NK-92 (cell line): ENCODE data around the gene RAVER2.
"Not testable (repeated sequence)": the region's sequence is repeated elsewhere in the genome, so short reads cannot be mapped to it uniquely, and the experiment has no call there.

Experiments used
- DNase-seq: peaks from one replicate; lab custom pipeline; 2025; ENCODE audit not compliant: unreplicated experiment; lab: John Stamatoyannopoulos, UW

Gene RAVER2

GRCh38 chr1:64745986-64746940 lies 1.4 kb downstream of the RAVER2 start:
- DNase-seq: no peak

- DNase-seq: no peak
Measured at GRCh38 chr1:64748222-64748621, 3.3 kb downstream of the RAVER2 start.

GRCh38 chr1:64748706-64749105 lies 3.8 kb downstream of the RAVER2 start:
- no peak for DNase-seq

- no peak for DNase-seq
Measured at GRCh38 chr1:64750092-64750491, 5.2 kb downstream of the RAVER2 start.

GRCh38 chr1:64750875-64751274 lies 6.0 kb downstream of the RAVER2 start:
- no peak for DNase-seq

DNA sequence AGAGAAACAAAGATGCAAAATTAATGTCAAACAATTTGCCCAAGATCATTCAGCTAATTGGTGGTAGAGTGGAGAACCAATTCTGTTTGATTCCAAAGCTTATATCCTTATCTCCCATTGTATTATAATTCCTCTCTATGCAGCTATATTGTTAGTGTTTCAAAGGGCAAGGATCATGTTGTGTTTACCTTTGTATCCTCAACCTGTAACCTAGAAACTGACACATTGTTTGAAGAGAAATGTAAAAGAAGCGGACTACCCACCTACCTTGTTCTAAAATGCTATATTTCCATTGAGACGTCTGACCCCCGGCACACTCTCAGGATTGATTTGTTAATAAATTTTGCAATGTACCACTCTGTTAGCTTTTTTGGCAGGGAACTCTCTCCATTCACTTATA lies 9.3 kb downstream of the RAVER2 start:
- no peak for DNase-seq

GRCh38 chr1:64755361-64755760 lies 10.5 kb downstream of the RAVER2 start:
- DNase-seq: no peak

DNA sequence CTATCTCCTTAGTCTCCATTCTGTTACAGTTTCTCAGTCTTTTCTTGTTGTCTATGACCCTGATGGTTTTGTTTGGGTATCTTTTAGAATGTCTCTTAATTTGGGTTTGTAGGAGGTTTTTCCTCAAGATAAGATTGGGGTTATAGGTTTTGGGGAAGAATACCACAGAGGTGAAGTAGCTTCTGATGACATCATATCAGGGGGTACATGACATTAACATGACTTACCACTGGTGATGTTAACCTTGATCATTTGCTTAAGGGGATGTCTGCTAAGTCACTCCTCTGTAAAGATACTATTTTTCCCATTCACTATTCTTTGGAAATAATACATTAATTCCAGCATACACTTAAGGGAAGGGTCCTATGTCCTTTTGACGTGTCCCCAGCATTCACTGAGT lies 11.9 kb downstream of the RAVER2 start:
- no peak for DNase-seq

DNA sequence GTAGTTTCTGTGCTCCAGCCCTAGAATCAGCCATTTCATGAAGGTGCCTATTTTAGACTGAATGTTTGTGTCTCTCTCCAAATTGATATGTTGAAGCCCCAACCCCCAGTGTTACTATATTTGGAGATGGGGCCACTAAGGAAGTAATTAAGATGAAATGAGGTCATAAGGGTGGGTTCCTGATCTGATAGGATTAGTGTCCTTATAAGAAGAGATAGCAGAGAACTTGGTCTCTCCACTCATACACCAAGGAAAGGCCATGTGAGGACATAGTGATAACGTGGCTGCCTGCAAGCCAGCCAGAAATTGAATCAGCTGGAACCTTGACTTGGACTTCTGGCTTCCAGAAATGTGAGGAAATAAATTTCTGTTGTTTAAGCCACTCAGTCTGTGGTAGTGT lies 12.3 kb downstream of the RAVER2 start:
- DNase-seq: no peak

GRCh38 chr1:64758233-64758632 lies 13.4 kb downstream of the RAVER2 start:
- no peak for DNase-seq

DNA sequence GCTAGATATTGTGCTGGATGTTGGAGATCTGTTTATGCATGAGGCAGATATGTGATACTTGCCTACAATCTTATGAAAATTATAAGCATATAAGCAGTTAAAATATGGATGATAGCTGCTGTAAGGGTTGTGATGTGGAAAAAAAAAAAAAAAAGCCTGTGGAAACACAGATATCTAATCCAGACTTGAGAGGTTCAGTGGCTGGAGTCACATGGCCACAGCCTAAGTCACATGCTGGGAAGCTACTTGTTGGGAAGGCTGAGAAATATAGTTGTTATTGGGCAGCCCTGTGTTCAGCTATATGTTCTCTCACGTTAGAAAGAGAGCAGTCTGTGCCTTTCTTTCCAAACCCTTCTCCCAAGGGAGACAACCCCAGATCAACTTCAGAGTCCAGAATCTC lies 15.1 kb downstream of the RAVER2 start:
- no peak for DNase-seq

GRCh38 chr1:64765012-64765411 lies 20.1 kb downstream of the RAVER2 start:
- DNase-seq: no peak

DNA sequence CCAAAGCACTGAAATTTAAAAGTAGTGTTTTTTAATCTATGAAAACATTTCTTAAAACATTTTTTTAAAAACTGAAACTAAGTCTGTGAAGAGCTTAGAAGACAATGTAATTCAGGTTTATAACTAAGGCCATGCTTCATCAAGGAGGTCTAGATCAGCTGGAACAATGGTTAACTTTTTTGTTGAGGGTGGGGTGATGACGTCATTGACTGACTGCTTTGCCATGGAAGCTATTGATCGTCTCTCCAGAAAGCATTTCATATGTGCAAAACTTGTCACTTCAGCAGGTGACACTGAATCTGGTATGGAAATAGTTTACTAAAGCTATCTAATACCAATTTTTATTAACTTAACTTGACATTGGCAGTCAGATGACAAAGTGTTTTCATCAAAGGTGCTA lies 21.0 kb downstream of the RAVER2 start:
- no peak for DNase-seq

- DNase-seq: no peak
Measured at GRCh38 chr1:64766429-64766828, 21.6 kb downstream of the RAVER2 start.

- no peak for DNase-seq
Measured at GRCh38 chr1:64769482-64769881, 24.6 kb downstream of the RAVER2 start.

- DNase-seq: no peak
Measured at GRCh38 chr1:64769971-64770370, 25.1 kb downstream of the RAVER2 start.

DNA sequence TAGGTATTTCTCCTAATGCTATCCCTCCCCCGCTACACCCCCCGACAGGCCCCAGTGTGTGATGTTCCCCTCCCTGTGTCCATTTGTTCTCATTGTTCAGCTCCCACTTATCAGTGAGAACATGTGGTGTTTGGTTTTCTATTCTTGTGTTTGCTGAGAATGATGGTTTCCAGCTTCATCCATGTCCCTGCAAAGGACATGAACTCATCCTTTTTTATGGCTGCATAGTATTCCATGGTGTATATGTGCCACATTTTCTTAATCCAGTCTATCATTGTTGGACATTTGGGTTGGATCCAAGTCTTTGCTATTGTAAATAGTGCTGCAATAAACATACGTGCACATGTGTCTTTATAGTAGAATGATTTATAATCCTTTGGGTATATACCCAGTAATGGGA lies 28.4 kb downstream of the RAVER2 start:
- not testable (repeated sequence) for DNase-seq

DNA sequence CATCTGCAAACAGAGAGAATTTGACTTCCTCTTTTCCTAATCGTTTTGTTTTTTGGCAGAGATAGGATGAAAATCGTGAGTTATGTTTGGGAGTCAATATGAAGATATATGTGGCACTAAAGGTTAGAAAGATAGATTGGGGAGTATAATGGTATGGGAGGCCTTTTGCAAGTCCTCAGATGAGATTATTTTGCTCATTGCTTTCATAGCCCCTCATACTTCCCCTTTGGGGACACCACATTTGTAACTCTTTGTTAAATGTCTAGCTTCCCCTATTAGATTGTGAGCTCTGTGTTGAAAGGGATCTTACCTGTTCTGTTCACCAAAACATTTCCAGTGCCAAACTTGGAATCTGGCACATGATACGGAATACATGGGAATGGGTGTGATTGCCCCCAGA lies 30.2 kb downstream of the RAVER2 start:
- no peak for DNase-seq

GRCh38 chr1:64782044-64782443 lies 37.2 kb downstream of the RAVER2 start:
- not testable (repeated sequence) for DNase-seq

- DNase-seq: not testable (repeated sequence)
Measured at GRCh38 chr1:64782848-64783247, 38.0 kb downstream of the RAVER2 start.

GRCh38 chr1:64790832-64791487 lies 46.1 kb downstream of the RAVER2 start:
- no peak for DNase-seq

- no peak for DNase-seq
Measured at GRCh38 chr1:64798872-64799271, 54.0 kb downstream of the RAVER2 start.
